ENCODE results near the gene CNTNAP2. TPM values are rescaled to one million over a fixed set of nuclear protein-coding genes. Genes with fewer than 3 reads are reported as not detected.

CNTNAP2 gene
- total and polyA plus RNA-seq, 2 of the 4 experiments (the other 2 are of a cell fraction), result not detected

GRCh38 chr7:147980826-147981813 lies 1864.5 kb downstream of the CNTNAP2 start:
- Histone ChIP-seq H3K36me3 (ENCODE audit: control insufficient read depth, insufficient read depth, low read length) (no peaks in the 10 kb centered on the region), H3K27ac (ENCODE audit: insufficient read depth, low read length) (no peak overlapping the region), H3K9me3 (ENCODE audit: control insufficient read depth, insufficient read depth, low read length) (peaks cover 17% of the 10 kb centered on the region), H2AK9ac (replicated peaks; ENCODE audit: low read depth, low read length, poor library complexity) (no peak overlapping the region), H4K5ac (ENCODE audit: low read depth, low read length) (no peak overlapping the region), H2BK120ac (ENCODE audit: low read depth, low read length) (no peak overlapping the region), H4K20me1 (ENCODE audit: insufficient read depth, low read length) (no peaks in the 10 kb centered on the region), H3K4me1 (ENCODE audit: control insufficient read depth, insufficient read depth, low read length) (no peaks in the 10 kb centered on the region), H2AK5ac (ENCODE audit: low read depth, low read length) (no peak overlapping the region), H2BK20ac (ENCODE audit: low read depth, low read length) (no peak overlapping the region), H3K9ac (ENCODE audit: low read depth, low read length) (no peak overlapping the region), H3K27me3 (ENCODE audit: control insufficient read depth, insufficient read depth, low read length) (no peaks in the 10 kb centered on the region), H3K9me1 (ENCODE audit: insufficient read depth, low read length) (no peaks in the 10 kb centered on the region), H2BK5ac (ENCODE audit: low read depth, low read length, poor library complexity, severe bottlenecking) (no peak overlapping the region), H3K4ac (ENCODE audit: low read depth, low read length) (no peak overlapping the region), H4K8ac (ENCODE audit: low read depth in 2 of 2, low read length in 2 of 2) (no peak overlapping the region), H3K4me2 (ENCODE audit: low read depth, low read length) (no peak overlapping the region), H3K14ac (replicated peaks; ENCODE audit: low read depth, low read length) (no peak overlapping the region), H2AFZ (replicated peaks; ENCODE audit: low read length, poor library complexity) (no peak overlapping the region), H3K4me3 (ENCODE audit: insufficient read depth, low read depth, low read length) (no peak overlapping the region), H3K79me1 (ENCODE audit: low read depth in 1 of 2, low read length in 2 of 2) (no peaks in the 10 kb centered on the region), H3K56ac (ENCODE audit: extremely low read depth, insufficient read depth, low read length) (no peak overlapping the region), H3K23ac (ENCODE audit: low read depth, low read length) (no peak overlapping the region), H3K18ac (ENCODE audit: low read depth, low read length) (no peak overlapping the region), H2BK15ac (ENCODE audit: low read depth, low read length) (no peak overlapping the region), H4K91ac (ENCODE audit: insufficient read depth, low read depth, low read length) (no peak overlapping the region)
- dilution Hi-C loops (cut with HindIII; ENCODE audit: low sequenced_read_pairs, unreplicated experiment) (no loop called here), in situ Hi-C loops (cut with MboI; ENCODE audit: low sequenced_read_pairs) (no loop called here), intact Hi-C loops (cut with micrococcal nuclease) (no loop called here)
- ATAC-seq (ENCODE audit: low read depth) (no peak), DNase-seq (no peak)
- ChIA-PET POLR2A (ENCODE audit: unreplicated experiment) (no interaction called here), CTCF (no interaction called here)
- no CpG with 5 or more reads among the region's 4 CpGs for WGBS, 2 experiments (ENCODE audit: extremely low coverage in 2 of 2, insufficient read length in 1 of 2)
- BruUV-seq (replicated peaks), result no TSS peak
- TF ChIP-seq FOS (IDR thresholded peaks at IDR 0.05; ENCODE audit: low read depth, low read length) (no peak), SMC3 (IDR thresholded peaks at IDR 0.05; ENCODE audit: low read depth, low read length) (no peak), CEBPB (IDR thresholded peaks at IDR 0.05; ENCODE audit: low read depth, low read length) (no peak), MXI1 (IDR thresholded peaks at IDR 0.05; ENCODE audit: borderline replicate concordance, low read depth, low read length) (no peak), CHD1 (IDR thresholded peaks at IDR 0.05; ENCODE audit: low read depth, low read length) (no peak), MAZ (IDR thresholded peaks at IDR 0.05; ENCODE audit: borderline replicate concordance, low read depth, low read length) (no peak), RAD21 (IDR thresholded peaks at IDR 0.05; ENCODE audit: low read length) (no peak), POLR2A (IDR thresholded peaks at IDR 0.05; ENCODE audit: low read depth, low read length) (no peak), ELK1 (IDR thresholded peaks at IDR 0.05; ENCODE audit: borderline replicate concordance, low read depth, low read length) (no peak)
